Ovary (tissue), 9 donors: ENCODE data around the gene SYNDIG1. TPM values are rescaled to one million over a fixed set of nuclear protein-coding genes. Genes with fewer than 3 reads are reported as not detected.

ENCODE experiments used
- DNase-seq, 5 donors: peaks; one replicate each; pipeline ENCODE4 v3.0.0-alpha.2; 2019 to 2020
- H3K27ac ChIP-seq, 2 donors: fragments of 200-600 bp; one replicate each; pipeline versions ENCODE4 v1.5.1 to v1.8.0; 2019 to 2022
- H3K27me3 ChIP-seq: fragments of 200-600 bp; one replicate; pipeline ENCODE4 v1.8.0; 2022
- H3K36me3 ChIP-seq: fragments of 200-600 bp; sonication (generic); one replicate; pipeline ENCODE4 v1.5.1; 2019
- H3K4me1 ChIP-seq: one replicate; pipeline ENCODE4 v1.8.1; 2013; ENCODE audit warnings: mild to moderate bottlenecking, moderate library complexity; ENCODE audit not compliant: insufficient read depth
- H3K4me3 ChIP-seq: fragments of 200-600 bp; sonication (generic); one replicate; pipeline ENCODE4 v1.5.1; 2017
- H3K9me3 ChIP-seq, 2 donors: fragments of 200-600 bp in 1 of 2; sonication (generic) in 1 of 2; one replicate each; pipeline versions ENCODE4 v1.5.1 to v1.8.1; 2013 to 2019; ENCODE audit warnings: mild to moderate bottlenecking in 1 of 2, moderate library complexity in 1 of 2
- CTCF ChIP-seq, 3 donors: fragments of 450-650 bp in 2 of 3; fragments of 200-600 bp in 1 of 3; IDR thresholded peaks; one replicate each; pipeline versions ENCODE4 v1.5.1 to v1.8.0; 2016 to 2022; ENCODE audit warnings: antibody characterized with exemption in 3 of 3, mild to moderate bottlenecking in 1 of 3
- EP300 ChIP-seq: sonication (generic); formaldehyde crosslinking; IDR thresholded peaks from one replicate; pipeline ENCODE4 v1.6.1; 2017; ENCODE audit warnings: antibody characterized with exemption
- POLR2A ChIP-seq: fragments of 450-650 bp; IDR thresholded peaks from one replicate; pipeline ENCODE4 v1.6.1; 2017; ENCODE audit warnings: antibody characterized with exemption, mild to moderate bottlenecking, moderate library complexity
- WGBS, 3 donors: extraction: QIAGEN DNeasy Blood & Tissue Kit in 1 of 3; methylation state at CpG; one replicate each; pipeline versions ENCODE4 v1.1.5 to v1.1.7; 2013 to 2017; 5-methylcytosine and 5-hydroxymethylcytosine counted together
- intact Hi-C, 4 donors: fragments of 100-400 bp; cut with DNase I; formaldehyde crosslinking; loops; one replicate each; pipeline versions ENCODE4 v1.11.0 to v1.15.1; 2022 to 2023
- polyA plus RNA-seq, 2 donors: library from polyadenylated mRNA; stranded (reverse); fragments of 200-250 nt in 1 of 2; fragments of 350-450 nt in 1 of 2; fragmentation: Illumina TruSeq in 1 of 2; extraction: RNeasy Lipid Tissue Mini Kit (QIAGEN cat#74804) in 1 of 2; gene quantifications; one replicate each; pipeline ENCODE4 v1.2.3, GENCODE V29; 2013 to 2014
- total RNA-seq, 7 donors: library from RNA; depleted of rRNA in 2 of 7; stranded (reverse); fragments of >200 nt in 2 of 7; fragmentation: NEBNext Ultra II Directional in 3 of 7; extraction: Animal tissue kit (Norgen Biotek cat#: 25700) in 3 of 7; gene quantifications; one replicate each; pipeline versions ENCODE4 v1.1.0 to v1.2.4, GENCODE V29; 2016 to 2023
- donor health status: DM: no; HTN: no; CAD: no; lungs with moderate emphysema.
- donor health status: DM: no; HTN: no; CAD: no.
- donor health status: Bipolar disorder and iron deficiency.
- donor health status: DM: yes; HTN: yes; CAD: no.
- donor health status: DM: no; HTN: no; CAD: no.
- donor health status: DM: yes; HTN: yes; CAD: no.

SYNDIG1 gene
- total and polyA plus RNA-seq, 9 donors = 0.10 to 6.8 (median 1.1) TPM; not detected in 1

DNA sequence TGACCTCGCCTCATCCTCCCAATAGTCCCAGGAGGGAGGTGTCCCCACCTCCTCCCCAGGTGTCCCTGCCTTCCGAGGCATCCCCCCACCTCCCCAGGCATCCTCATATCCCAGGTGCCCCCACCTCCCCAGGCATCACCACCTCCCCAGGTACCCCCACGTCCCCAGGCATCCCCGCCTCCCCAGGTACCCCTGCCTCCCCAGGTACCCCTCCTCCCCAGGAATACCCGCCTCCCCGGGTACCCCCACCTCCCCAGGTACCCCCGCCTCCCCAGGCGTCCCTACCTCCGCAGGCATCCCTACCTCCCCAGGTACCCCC, 198.9 kb downstream of the SYNDIG1 start:
- DNase-seq = no peak
- intact Hi-C loops = no loop called here

GRCh38 chr20:24668791-24669190, 199.4 kb downstream of the SYNDIG1 start:
- Histone ChIP-seq H3K9me3 (no peaks in the 10 kb centered on the region), H3K36me3 (no peaks in the 10 kb centered on the region), H3K4me1 (no peaks in the 10 kb centered on the region), H3K4me3 (no peak overlapping the region), H3K27me3 (no peaks in the 10 kb centered on the region), H3K27ac (no peak overlapping the region)
- WGBS, 3 donors = 76 to 88% (median 84%) methylated on average over 5 of the region's 5 CpGs
- intact Hi-C loops = no loop called here
- TF ChIP-seq POLR2A (no peak), EP300 (no peak), CTCF (IDR thresholded peaks at IDR 0.05) (no peak)
- no peak for DNase-seq

More for the DNA sequence above, 198.9 kb downstream of the SYNDIG1 start:
- H3K4me3 ChIP-seq = no peak overlapping the region
- TF ChIP-seq CTCF (IDR thresholded peaks at IDR 0.05) (no peak), EP300 (no peak), POLR2A (no peak)
- no peaks in the 10 kb centered on the region for H3K27me3 ChIP-seq
- no peaks in the 10 kb centered on the region for H3K4me1 ChIP-seq
- H3K27ac ChIP-seq = no peak overlapping the region
- no peaks in the 10 kb centered on the region for H3K9me3 ChIP-seq
- WGBS, 3 donors = 87 to 97% (median 95%) methylated on average over 5 to 9 of the region's 9 CpGs
- no peaks in the 10 kb centered on the region for H3K36me3 ChIP-seq

- Histone ChIP-seq H3K36me3 (no peaks in the 10 kb centered on the region), H3K4me3 (no peak overlapping the region), H3K27me3 (no peaks in the 10 kb centered on the region), H3K4me1 (no peaks in the 10 kb centered on the region), H3K27ac (no peak overlapping the region), H3K9me3 (no peaks in the 10 kb centered on the region)
- no peak for DNase-seq
- no peak for TF ChIP-seq CTCF (IDR thresholded peaks at IDR 0.05)
- no peak for TF ChIP-seq EP300
- TF ChIP-seq POLR2A = no peak
- 70 to 79% (median 71%) methylated on average over 7 of the region's 7 CpGs for WGBS, 3 donors
- intact Hi-C loops = loop anchor here in 1 of 4 donors (10.0 kb wide), 1 partner anchor 55 kb away; no protein-coding TSS in a partner anchor
These were observed 200.3 kb downstream of the SYNDIG1 start for GRCh38 chr20:24669701-24670100.

DNA sequence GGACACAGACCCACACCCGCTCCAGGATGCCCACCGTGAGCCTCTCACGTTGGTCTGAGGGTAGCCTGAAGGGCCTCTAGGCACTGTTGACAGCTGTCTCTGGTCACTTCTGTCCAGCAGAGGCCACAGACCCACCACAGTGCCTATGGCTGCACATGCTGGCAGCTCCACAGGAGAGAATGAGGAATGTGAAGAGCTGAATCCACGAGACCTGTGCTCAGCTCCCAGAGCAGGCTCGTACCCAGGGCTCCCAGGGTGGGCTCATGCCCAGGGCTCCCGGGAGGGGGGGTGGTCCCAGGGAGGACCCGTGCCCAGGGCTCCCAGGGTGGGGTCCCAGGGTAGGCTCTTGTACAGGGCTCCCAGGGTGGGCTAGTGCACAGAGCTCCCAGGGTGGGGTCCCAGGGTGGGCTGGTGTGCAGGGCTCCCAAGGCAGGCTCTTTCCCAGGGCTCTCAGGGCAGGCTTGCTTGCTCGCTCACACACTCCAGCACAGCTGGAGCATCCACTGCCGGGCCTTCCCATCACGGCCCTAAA, 201.0 kb downstream of the SYNDIG1 start:
- WGBS, 3 donors = 83 to 95% (median 87%) methylated on average over 8 to 10 of the region's 10 CpGs
- Histone ChIP-seq H3K4me1 (no peaks in the 10 kb centered on the region), H3K27me3 (no peaks in the 10 kb centered on the region), H3K27ac (no peak overlapping the region), H3K4me3 (no peak overlapping the region), H3K9me3 (no peaks in the 10 kb centered on the region), H3K36me3 (no peaks in the 10 kb centered on the region)
- intact Hi-C loops = loop anchor here in 1 of 4 donors (10.0 kb wide), 1 partner anchor 56 kb away; no protein-coding TSS in a partner anchor
- TF ChIP-seq CTCF (IDR thresholded peaks at IDR 0.05) (no peak), POLR2A (no peak)
- peak in 1 of 5 donors; percentile 13 for DNase-seq
